Hematopoietic multipotent progenitor cell treated with erythropoietin and hydrocortisone succinate and interleukin-3 and kit ligand, for 17 days (in vitro differentiated cells): Measurements from ENCODE around the gene SH3GL3.

Source experiments
- DNase-seq: peaks from one replicate; pipeline ENCODE4 v3.0.0-alpha.2; 2015; ENCODE audit warnings: low spot score

SH3GL3 gene

GRCh38 chr15:83510001-83510400 is 62.9 kb downstream of the SH3GL3 start:
- DNase-seq = no peak

- DNase-seq = no peak
Observed at GRCh38 chr15:83512459-83512858, 65.3 kb downstream of the SH3GL3 start.

- DNase-seq = no peak
Observed at GRCh38 chr15:83514584-83514983, 67.4 kb downstream of the SH3GL3 start.

- no peak for DNase-seq
Observed at GRCh38 chr15:83515164-83515563, 68.0 kb downstream of the SH3GL3 start.

- DNase-seq = no peak
Observed at GRCh38 chr15:83516935-83517334, 69.8 kb downstream of the SH3GL3 start.

GRCh38 chr15:83526319-83526718 is 79.2 kb downstream of the SH3GL3 start:
- no peak for DNase-seq

GRCh38 chr15:83533410-83533962 is 86.3 kb downstream of the SH3GL3 start:
- no peak for DNase-seq

- no peak for DNase-seq
Observed at GRCh38 chr15:83537606-83538005, 90.5 kb downstream of the SH3GL3 start.

GRCh38 chr15:83538682-83539081 is 91.5 kb downstream of the SH3GL3 start:
- DNase-seq = no peak

GRCh38 chr15:83545804-83546511 is 98.8 kb downstream of the SH3GL3 start:
- DNase-seq = no peak

GRCh38 chr15:83546512-83546888 is 99.4 kb downstream of the SH3GL3 start:
- DNase-seq = no peak

- DNase-seq = no peak
Observed at GRCh38 chr15:83547168-83547567, 100.0 kb downstream of the SH3GL3 start.

GRCh38 chr15:83549623-83550022 is 102.5 kb downstream of the SH3GL3 start:
- DNase-seq = no peak

GRCh38 chr15:83554558-83554957 is 107.4 kb downstream of the SH3GL3 start:
- no peak for DNase-seq

GRCh38 chr15:83555383-83555782 is 108.2 kb downstream of the SH3GL3 start:
- no peak for DNase-seq

- no peak for DNase-seq
Observed at GRCh38 chr15:83556068-83556467, 108.9 kb downstream of the SH3GL3 start.

GRCh38 chr15:83556754-83557153 is 109.6 kb downstream of the SH3GL3 start:
- no peak for DNase-seq

- DNase-seq = no peak
Observed at GRCh38 chr15:83558146-83558545, 111.0 kb downstream of the SH3GL3 start.

- peak; percentile 38 for DNase-seq
Observed at GRCh38 chr15:83559310-83559966, 112.3 kb downstream of the SH3GL3 start.

GRCh38 chr15:83561661-83562060 is 114.5 kb downstream of the SH3GL3 start:
- no peak for DNase-seq

- DNase-seq = no peak
Observed at GRCh38 chr15:83565138-83565537, 118.0 kb downstream of the SH3GL3 start.

- no peak for DNase-seq
Observed at GRCh38 chr15:83565553-83566159, 118.5 kb downstream of the SH3GL3 start.

GRCh38 chr15:83567318-83567717 is 120.2 kb downstream of the SH3GL3 start:
- DNase-seq = no peak
